GM21825 (cell line): ENCODE measurements around the gene CDK4.
A peak's percentile ranks its signal among the peaks of the same experiment; 100 is the strongest.

ENCODE experiments used
- ATAC-seq: cut with Tn5 transposase; IDR thresholded peaks from one replicate; pipeline ENCODE4 v1.9.1; 2021; ENCODE audit warnings: mild to moderate bottlenecking, moderate library complexity; ENCODE audit not compliant: unreplicated experiment

Gene CDK4

DNA sequence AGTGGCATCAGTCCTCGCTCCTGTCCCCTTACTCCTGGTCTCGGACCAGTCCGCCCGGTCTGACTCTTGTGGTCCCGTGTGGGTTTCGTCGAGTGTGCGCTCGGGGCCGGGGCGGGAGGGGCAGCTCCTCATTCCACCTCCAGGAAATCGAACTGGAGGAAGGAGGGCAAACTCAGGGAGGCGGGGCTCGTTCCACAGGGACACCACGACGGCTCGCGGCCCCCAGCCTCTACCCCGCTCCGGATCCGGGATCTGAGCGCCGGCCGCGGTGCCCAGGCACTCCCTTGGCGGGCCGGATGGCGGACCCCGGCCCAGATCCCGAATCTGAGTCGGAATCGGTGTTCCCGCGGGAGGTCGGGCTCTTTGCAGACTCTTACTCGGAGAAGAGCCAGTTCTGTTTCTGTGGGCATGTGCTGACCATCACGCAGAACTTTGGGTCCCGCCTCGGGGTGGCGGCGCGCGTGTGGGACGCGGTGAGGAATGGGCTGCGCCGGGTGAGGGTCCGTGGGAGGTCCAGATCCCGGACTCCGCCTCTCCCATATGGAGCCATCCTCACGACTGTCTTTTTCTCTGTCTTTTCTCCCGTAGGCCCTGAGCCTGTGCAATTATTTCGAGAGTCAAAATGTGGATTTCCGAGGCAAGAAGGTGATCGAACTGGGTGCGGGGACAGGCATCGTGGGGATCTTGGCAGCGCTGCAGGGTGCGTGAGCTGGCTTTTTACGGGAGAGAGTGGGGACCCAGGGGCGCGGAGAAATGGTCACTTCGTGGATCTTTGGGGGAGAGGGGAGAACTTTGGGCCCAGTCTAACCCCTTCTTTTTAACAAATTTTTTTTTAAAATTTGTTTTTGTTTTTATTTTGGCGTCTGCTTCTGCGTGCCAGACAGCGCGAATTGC is 20.6 kb upstream of the CDK4 start, which contains the start of gene EEF1AKMT3:
EEF1AKMT3 (plus strand) TSS at position 186 of the 894 bp plus-strand sequence; CDS start at position 297, 111 bp downstream.
- ATAC-seq: peak; percentile 32

DNA sequence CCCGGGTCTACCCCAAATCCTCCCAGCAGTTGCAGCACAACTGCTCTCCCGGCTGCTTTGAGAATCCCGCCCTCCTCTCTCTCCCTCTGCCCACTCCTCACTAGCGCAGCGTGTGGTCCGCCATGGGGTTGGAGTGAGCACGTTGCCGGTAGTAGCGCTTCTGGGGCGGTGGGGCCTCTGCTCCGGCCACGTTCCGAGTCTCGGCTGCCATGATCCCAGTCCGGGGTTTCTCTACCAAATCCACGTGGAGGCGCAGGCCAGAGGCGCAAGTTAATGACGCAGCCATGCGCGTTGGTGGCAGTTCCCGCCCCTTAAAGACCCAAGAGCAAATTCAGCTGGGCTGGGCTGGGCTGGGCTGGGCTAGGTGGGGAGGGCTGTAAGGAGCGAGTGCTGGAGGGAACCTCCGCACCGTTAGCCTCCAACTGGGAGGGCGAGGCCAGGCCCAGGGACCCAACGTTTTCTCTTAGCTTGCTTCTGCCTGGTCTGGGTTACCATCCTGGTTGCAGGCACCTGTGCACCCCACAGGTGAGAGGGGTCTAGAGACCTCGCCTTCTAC is 19.8 kb upstream of the CDK4 start, which contains the start of gene METTL1:
METTL1 (minus strand) TSS at position 233 of the 556 bp plus-strand sequence; CDS start at position 211, 22 bp downstream.
- ATAC-seq: peak; percentile 86

DNA sequence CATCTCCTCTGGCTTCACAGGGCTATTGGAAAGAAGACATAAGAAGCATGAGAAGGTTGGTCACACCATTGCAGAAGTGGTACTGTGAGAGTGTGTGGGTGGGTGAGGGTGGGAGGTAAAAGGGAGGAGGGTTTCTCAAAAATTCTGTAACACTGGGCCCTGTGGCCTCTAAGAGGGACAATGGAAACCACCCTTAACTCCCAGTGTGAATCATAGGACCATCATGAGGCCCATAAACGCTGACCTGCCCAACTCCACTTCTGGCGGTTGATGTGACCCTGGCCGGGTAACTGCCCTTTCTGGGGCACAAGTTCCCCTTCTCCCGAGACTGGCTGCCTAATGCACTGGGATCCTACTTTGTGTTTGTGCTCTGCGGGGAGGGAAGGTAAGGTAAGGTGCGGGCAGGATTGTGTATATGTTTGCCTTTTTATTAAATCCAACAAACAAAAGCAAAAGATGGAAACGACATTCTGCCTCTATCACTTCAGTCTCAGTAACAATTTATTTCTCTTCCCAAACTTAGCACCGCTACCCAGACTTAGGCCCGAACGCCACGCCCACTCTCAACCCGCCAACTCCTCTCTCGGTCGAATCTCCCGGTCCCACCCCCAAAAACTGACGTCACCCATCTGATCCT is 19.2 kb upstream of the CDK4 start:
- peak; percentile 71 for ATAC-seq

DNA sequence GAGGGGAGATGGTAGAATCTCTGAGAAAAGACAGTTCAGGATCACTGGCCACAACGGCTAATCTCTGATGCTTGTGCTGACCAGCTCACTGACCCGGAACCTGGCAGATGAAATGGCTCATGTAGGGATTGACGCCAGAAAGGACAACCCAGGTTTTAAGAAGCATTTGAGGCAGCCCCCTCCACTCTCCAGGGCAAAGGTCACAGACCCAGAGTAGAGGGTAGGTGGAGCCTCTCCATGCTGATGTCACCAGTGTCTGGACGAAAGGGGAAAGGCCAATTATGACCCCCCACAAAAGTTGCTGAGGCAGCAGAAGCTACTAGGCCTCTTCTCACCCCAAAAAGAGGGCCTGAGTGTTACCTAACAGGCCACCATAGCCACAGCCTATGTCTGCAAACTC is 18.6 kb upstream of the CDK4 start:
- no peak for ATAC-seq

- ATAC-seq: no peak
Observed at GRCh38 chr12:57769594-57769993, 17.5 kb upstream of the CDK4 start.

DNA sequence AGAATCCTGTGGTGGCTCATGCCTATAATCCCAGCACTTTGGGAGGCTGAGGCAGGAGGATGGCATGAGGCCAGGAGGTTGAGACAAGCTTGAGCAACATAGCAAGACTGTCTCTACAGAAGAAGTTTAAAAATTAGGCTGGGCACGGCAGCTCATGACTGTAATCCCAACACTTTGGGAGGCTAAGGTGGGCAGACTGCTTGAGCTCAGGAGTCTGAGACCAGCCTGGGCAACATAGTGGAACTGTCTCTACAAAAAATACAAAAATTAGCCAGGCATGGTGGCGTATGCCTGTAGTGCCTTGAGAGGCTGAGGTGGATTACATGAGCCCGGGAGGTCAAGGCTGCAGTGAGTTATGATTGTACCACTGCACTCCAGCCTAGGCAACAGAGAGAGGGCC is 15.8 kb upstream of the CDK4 start:
- ATAC-seq: no peak

GRCh38 chr12:57767305-57767698 is 15.2 kb upstream of the CDK4 start:
- ATAC-seq: no peak

DNA sequence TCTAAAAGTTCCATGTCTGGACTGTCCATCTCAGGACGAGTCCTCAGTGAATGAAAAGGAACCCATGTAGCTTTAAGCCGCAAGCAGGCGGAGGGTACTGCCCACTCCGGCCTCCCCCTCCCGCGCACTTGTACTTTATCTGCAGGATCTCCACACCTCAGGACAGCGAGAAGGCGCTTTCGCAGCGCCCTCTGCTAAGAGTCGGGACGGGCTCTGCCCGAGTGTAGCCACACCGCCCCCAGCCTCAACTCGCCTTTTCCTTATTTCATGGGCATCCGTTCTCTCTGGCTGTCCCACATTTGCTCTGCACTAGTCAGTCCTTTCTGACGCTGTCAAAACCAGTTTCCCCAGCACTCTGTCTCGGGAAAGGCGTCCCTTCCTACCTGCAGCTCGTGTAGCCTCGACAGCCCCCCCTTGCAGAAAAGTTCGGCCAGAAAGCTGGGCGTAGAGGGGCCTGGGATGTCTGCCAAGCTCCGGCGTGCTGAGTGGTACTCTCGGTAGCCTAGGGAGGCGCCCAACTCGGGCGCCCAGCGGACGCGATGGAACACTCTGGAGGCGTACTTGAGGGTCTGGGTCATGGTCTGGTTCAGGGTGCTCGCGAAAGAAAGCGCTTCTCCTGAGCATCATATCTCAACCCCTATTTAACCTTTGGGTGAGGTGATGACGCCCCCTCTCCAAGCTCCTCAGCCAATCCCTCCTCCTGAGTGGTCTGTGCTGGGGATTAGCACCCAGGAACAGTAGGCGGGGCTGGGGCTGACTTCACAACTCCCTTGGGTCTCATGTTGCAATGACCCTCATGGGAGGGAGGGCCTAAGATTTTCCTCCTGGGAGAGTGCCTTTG is 14.6 kb upstream of the CDK4 start, which contains the start of gene CYP27B1:
CYP27B1 (minus strand) TSS at position 615 of the 841 bp plus-strand sequence; CDS start at position 578, 37 bp downstream.
- ATAC-seq: no peak

DNA sequence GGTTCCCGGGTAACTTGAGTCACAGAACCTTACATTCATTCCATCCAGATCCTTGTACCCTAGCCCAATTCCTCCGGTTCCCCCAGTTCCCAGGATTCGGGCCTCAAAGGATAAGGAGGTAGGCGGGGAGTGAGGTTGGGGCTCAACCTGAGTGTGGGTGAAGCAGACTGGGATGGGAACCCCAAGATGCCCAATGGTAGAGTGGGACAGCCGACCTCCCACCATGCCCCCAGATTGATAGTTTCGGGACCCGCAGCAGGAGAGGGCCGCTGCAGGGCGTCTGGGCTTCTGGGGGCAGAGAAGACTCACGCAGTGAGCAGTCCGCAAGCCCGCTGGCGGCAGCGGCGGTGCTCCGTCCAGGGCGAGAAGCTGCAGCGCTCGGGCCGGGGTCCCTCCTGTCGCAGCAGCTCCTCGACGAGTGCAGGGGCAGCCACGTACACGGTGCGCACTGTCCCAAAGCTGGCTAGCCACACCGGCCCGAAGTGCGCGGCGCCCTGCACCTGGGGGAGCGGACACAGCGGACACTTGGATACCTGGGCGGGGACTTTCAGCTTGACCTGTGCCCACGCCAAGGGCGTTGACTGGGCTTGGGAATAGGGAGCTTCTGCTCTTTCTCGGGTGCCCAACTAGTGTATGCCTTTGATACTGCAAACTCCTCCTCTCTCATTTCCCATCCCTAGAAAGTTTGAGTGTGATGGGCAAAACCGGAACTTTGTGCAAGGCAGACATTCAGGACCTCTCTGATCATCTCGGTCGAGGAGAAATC is 13.8 kb upstream of the CDK4 start:
- ATAC-seq: no peak

GRCh38 chr12:57765003-57765697 is 13.0 kb upstream of the CDK4 start:
- no peak for ATAC-seq

GRCh38 chr12:57764662-57765002 is 12.5 kb upstream of the CDK4 start:
- no peak for ATAC-seq

GRCh38 chr12:57763881-57764661 is 12.0 kb upstream of the CDK4 start:
- ATAC-seq: no peak

DNA sequence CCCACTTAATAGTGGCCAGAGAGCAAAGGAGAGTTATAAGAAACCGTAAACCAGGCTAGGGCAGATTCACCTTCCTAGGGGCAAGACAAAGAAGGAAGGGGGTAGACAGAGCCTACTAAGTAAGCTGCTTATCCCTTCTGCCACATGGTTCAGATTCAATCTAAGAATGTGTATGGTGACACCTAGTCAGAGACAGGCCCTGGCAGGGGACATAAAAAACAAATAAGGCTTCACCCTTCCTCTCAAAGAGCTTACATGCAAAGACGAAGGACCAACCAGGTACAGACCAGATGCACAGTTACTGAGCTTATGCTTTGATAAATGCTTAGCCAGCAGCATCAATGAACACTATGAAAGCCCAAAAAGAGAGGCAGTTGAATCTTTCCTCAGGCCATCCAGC is 10.4 kb upstream of the CDK4 start:
- ATAC-seq: no peak

DNA sequence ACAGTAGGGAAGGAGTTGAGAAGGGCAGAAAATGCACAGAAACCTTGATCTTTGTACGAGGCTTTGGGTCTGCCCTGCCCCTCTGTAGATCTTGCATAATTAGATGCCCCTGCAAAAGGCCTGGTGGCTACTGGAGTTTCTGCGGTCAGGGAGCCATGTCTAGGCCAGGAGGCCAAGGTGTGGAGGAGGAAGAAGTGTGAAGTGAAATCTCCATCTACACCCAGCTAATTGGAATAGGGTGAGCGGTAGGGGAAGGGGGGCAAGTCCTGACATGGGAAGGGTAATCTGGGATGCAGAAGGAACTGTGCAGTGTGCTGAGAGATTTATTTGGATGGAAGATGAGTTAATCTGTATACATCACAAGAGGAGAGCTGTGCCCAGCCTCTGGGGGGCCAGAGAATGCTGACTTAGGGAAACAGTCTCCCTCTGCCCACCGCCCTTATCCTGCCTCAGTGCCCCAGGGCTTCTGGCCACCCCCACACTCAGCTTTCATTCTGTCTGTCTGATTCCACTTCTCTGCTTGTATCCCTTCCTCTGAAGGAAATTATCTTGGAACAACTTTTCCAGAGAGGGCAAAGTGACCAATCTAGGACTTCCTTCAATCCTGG is 9.4 kb upstream of the CDK4 start:
- ATAC-seq: no peak

GRCh38 chr12:57760347-57760982 is 8.4 kb upstream of the CDK4 start:
- no peak for ATAC-seq

- ATAC-seq: no peak
Observed at GRCh38 chr12:57759360-57759980, 7.4 kb upstream of the CDK4 start.
